Fibroblast of the aortic adventitia (primary cell): ENCODE results near the gene RUNX1. TPM values are rescaled to one million over a fixed set of nuclear protein-coding genes. Genes with fewer than 3 reads are reported as not detected.
A peak's percentile ranks its signal among the peaks of the same experiment; 100 is the strongest.

Source experiments
- DNase-seq: peaks from one replicate; pipeline ENCODE4 v3.0.0-alpha.2; 2010; ENCODE audit warnings: low read depth
- H3K4me3 ChIP-seq: 2 replicates; pipeline ENCODE4 v1.5.1; 2011; ENCODE audit warnings: low read depth, mild to moderate bottlenecking, control low read depth, low read length, moderate library complexity
- total RNA-seq: library from RNA; depleted of rRNA; stranded (reverse); fragments of >200 nt; gene quantifications from 2 replicates; pipeline ENCODE4 v1.2.3, GENCODE V29; 2012; ENCODE audit warnings: low replicate concordance
- TF ChIP-seq, protein P1 (sequence below): IDR thresholded peaks from 2 replicates; pipeline ENCODE4 v1.5.1; 2011; ENCODE audit warnings: mild to moderate bottlenecking, low read length, control low read depth, inconsistent platforms; ENCODE audit not compliant: insufficient read depth

RUNX1 gene
- total RNA-seq, 1 donor, result 28.0 TPM

DNA sequence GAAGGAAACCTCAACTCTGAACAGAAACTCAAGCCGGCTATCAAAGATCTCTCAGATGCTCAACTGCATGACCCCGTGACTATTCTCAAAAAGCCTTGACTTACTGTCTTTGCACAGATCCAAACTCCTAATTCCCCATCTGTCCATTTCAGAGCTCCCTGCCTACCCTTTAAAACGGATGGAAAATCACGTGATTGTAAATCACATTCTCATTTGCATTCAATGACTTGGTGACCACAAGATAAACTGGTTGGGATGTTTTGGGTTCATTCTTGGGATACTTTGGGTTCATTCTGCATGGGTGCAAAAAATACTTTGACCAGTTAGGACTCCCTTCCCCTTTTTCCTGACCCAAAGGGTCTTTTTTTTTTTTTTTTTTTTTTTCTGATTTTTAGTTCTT is 41.3 kb upstream of the RUNX1 start:
- DNase-seq, result no peak
- no peak overlapping the region for H3K4me3 ChIP-seq
- TF ChIP-seq, protein P1, sequence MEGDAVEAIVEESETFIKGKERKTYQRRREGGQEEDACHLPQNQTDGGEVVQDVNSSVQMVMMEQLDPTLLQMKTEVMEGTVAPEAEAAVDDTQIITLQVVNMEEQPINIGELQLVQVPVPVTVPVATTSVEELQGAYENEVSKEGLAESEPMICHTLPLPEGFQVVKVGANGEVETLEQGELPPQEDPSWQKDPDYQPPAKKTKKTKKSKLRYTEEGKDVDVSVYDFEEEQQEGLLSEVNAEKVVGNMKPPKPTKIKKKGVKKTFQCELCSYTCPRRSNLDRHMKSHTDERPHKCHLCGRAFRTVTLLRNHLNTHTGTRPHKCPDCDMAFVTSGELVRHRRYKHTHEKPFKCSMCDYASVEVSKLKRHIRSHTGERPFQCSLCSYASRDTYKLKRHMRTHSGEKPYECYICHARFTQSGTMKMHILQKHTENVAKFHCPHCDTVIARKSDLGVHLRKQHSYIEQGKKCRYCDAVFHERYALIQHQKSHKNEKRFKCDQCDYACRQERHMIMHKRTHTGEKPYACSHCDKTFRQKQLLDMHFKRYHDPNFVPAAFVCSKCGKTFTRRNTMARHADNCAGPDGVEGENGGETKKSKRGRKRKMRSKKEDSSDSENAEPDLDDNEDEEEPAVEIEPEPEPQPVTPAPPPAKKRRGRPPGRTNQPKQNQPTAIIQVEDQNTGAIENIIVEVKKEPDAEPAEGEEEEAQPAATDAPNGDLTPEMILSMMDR, result no peak

DNA sequence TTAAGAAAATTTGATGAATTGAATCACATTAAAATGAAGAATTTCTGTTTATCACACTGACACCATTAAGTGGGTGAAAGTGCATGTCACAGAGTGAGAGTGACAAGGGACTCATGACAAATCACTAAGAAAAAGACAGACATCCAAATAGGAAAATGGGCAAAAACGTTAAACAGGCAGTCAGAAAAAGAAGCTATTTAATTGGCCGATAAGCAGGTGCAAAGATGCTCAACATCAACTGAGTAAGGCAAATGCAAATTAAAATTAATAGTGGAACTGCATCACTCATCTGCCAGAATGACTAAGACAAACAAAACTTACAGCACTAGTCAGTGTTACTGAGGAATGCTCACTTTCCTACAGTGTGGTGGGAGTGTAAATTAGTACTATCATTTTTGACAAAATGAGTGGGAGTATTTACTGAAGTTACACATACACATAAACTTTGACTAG is 39.2 kb upstream of the RUNX1 start:
- DNase-seq, result no peak
- TF ChIP-seq, protein P1, result no peak
- no peak overlapping the region for H3K4me3 ChIP-seq

DNA sequence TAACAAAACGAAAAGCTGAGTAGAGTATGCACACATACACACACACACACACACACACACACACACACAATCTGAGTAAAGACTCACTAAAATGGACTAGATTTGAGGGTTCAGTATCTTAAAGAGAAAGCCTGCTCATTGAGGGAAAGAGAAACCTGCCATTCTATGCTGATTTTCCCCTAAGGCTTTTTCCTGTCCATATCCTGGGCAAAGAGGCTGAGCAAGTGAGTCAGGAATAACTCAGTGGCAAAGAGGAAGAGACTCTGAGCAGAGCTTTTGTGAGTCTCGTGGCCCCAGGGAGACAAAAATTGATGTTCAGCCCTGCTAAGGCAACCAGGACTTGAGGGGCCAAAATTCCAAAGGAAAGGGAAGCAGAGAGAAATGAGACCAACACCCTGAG is 37.3 kb upstream of the RUNX1 start:
- no peak overlapping the region for H3K4me3 ChIP-seq
- peak; percentile 59 for DNase-seq
- TF ChIP-seq, protein P1, result no peak

DNA sequence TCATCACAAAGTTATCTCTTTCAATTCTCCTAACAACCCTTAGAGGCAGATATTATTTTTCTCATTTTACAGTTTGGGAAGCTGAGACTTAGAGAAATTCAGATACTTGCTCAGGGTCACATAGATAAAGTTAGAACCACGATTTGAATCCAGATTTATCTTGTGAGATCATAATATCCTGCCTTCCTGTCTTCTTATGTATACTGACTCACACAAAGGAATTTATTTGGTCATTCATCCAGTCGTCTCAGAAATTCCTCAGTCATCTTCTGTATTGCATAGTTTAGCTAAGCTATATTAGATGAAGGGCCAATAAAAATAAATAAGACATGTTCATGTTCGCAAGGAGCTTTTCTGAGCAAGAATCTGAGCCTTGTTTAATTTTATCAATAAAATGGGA is 35.8 kb upstream of the RUNX1 start:
- H3K4me3 ChIP-seq, result no peak overlapping the region
- peak; percentile 97 for DNase-seq
- TF ChIP-seq, protein P1, result no peak

DNA sequence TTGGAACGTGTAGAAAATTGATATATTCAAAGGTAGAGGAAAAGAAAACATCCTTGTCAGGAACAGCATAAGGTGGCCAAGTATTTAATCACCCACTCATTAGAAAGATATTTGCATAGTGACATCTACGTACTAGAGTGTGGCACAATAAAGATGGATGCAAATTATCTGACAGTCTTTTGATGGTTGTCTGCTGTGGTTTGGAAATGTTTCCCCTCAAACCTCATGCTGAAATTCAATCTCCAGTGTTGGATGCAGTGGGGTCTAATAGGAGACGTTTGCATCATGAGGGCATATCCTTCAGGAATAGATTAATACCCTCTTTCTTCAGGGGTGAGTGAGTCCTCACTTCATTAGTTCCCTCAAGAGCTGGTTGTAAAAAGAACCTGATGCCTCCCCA is 34.1 kb upstream of the RUNX1 start:
- TF ChIP-seq, protein P1, result no peak
- DNase-seq, result no peak
- H3K4me3 ChIP-seq, result no peak overlapping the region

DNA sequence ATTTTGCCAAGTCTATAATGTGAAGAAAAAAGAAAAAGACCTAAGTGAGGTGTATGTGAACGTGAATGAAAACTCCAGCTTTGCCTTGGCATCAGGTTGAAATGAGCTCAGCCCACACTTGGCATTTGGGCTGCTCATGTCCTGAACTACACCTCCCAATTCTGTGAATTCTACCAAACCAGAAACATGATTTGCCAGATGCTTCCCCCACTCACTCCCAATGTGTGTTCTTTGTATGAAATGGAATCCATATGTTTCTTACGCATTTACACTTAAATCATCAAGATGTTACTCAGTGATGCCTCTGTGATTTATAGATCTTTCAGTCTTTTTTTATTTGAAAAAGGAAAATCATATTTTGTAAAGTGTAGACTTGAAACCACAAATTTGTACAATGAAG is 32.8 kb upstream of the RUNX1 start:
- no peak for DNase-seq
- no peak overlapping the region for H3K4me3 ChIP-seq
- TF ChIP-seq, protein P1, result no peak

DNA sequence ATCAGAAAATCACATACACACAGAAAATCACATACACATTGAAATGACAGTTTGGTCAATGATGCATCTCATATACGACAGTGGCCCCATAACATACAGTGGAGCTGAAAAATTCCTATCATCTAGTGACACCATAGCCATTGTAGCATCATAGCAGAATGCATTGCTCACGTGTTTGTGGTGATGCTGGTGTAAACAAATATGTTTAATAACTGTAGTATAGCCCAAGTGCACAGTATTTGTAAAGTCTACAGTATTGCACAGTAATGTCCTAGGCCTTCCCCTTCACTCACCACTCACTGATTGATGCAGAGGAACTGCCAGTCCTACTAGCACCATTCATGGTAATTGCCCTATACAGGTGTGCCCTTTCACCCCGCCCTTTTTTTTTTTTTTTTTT is 30.1 kb upstream of the RUNX1 start:
- DNase-seq, result no peak
- TF ChIP-seq, protein P1, result no peak
- H3K4me3 ChIP-seq, result no peak overlapping the region
